ENCODE measurements around the gene FSCN2. TPM values are rescaled to one million over a fixed set of nuclear protein-coding genes. Genes with fewer than 3 reads are reported as not detected.

The FSCN2 gene
- total and polyA plus RNA-seq, 2 donors (not counting 3 experiments of a cell fraction or from before 2014, with no cell fraction given) = 0.32 to 0.71 TPM

GRCh38 chr17:81539571-81539900 is 11.4 kb downstream of the FSCN2 start:
- H3K36me3 ChIP-seq (ENCODE audit: control insufficient read depth in 2 of 2, extremely low read depth in 1 of 2, insufficient read depth in 2 of 2, low read length in 2 of 2) = peaks cover 2 to 35% of the 10 kb centered on the region in 2 experiments
- H3K9me1 ChIP-seq (replicated peaks; ENCODE audit: control insufficient read depth, extremely low read depth, insufficient read depth, low read length) = no peaks in the 10 kb centered on the region
- H3K4me2 ChIP-seq (ENCODE audit: insufficient read depth, low read length) = no peak overlapping the region
- no peaks in the 10 kb centered on the region for H3K9me3 ChIP-seq (replicated peaks; ENCODE audit: control insufficient read depth, insufficient read depth, low read length)
- no peak for DNase-seq (ENCODE audit: low read depth, low spot score)
- no peak overlapping the region for H3K27ac ChIP-seq (ENCODE audit: insufficient read depth, low read depth, low read length)
- POLR2A ChIA-PET = no interaction called here
- H3K4me1 ChIP-seq (ENCODE audit: control insufficient read depth, extremely low read depth, insufficient read depth, low read length) = peaks cover 3% of the 10 kb centered on the region
- FAIRE-seq = no peak
- intact Hi-C loops (cut with micrococcal nuclease) = no loop called here
- dilution Hi-C loops (cut with MboI; ENCODE audit: extremely low pct_ligation_motif_present, low sequenced_read_pairs) = no loop called here
- no peak overlapping the region for H2AFZ ChIP-seq (ENCODE audit: low read depth, low read length)
- H3K79me2 ChIP-seq (ENCODE audit: control insufficient read depth, insufficient read depth, low read length) = no peaks in the 10 kb centered on the region
- no TSS peak for BruUV-seq (replicated peaks)
- H3K4me3 ChIP-seq (replicated peaks in 1 of 3; ENCODE audit: insufficient read depth in 1 of 3, low read depth in 1 of 3, low read length in 3 of 3) = no peak overlapping the region
- CTCF ChIA-PET = interaction anchor here (2.5 kb wide), 1 partner anchor 62 kb away, joined by 10 read pairs; no protein-coding TSS in a partner anchor
- TF ChIP-seq JUN (IDR thresholded peaks at IDR 0.05; ENCODE audit: borderline replicate concordance, insufficient read depth, insufficient read length, low read depth) = no peak
- TF ChIP-seq GATA2 (IDR thresholded peaks at IDR 0.05; ENCODE audit: insufficient read depth, insufficient read length, low read depth, low read length) = no peak
- TF ChIP-seq FOS (IDR thresholded peaks at IDR 0.05; ENCODE audit: borderline replicate concordance, insufficient read depth, low read length) = no peak
- no peak for TF ChIP-seq POLR2AphosphoS5 (IDR thresholded peaks at IDR 0.05; ENCODE audit: insufficient read depth, low read depth, low read length)
- TF ChIP-seq CTCF (IDR thresholded peaks at IDR 0.05; ENCODE audit: extremely low read depth in 1 of 2, insufficient read depth in 1 of 2, low read depth in 1 of 2, low read length in 2 of 2) = no peak
- no peak for TF ChIP-seq EZH2 (IDR thresholded peaks at IDR 0.05; ENCODE audit: borderline replicate concordance, low read depth, low read length, severe bottlenecking)
- no peak for TF ChIP-seq MYC (IDR thresholded peaks at IDR 0.05; ENCODE audit: low read depth, low read length)
- no peaks in the 10 kb centered on the region for H4K20me1 ChIP-seq (replicated peaks; ENCODE audit: control insufficient read depth, extremely low read depth, insufficient read depth, low read length)
- peaks cover 5 to 18% of the 10 kb centered on the region in 2 experiments for H3K27me3 ChIP-seq (ENCODE audit: control insufficient read depth in 2 of 2, insufficient read depth in 2 of 2, low read length in 2 of 2)
- no peak overlapping the region for H3K9ac ChIP-seq (replicated peaks; ENCODE audit: extremely low read depth, insufficient read depth, low read length)

Data from endothelial cell of umbilical vein (primary cell).